Thyroid gland (tissue), 4 donors: Measurements from ENCODE around the gene CELF4.

ENCODE experiments used
- POLR2A ChIP-seq, 2 donors: fragments of 450-650 bp; IDR thresholded peaks; one replicate each; pipeline ENCODE4 v1.6.1; 2017; ENCODE audit warnings: antibody characterized with exemption in 2 of 2, mild to moderate bottlenecking in 2 of 2, moderate library complexity in 1 of 2
- TF ChIP-seq, protein P1 (sequence below), 6 experiments: fragments of 200-600 bp in 3 of 6; fragments of 450-650 bp in 3 of 6; sonication (generic) in 3 of 6; IDR thresholded peaks; one replicate each; pipeline ENCODE4 v1.5.1; 2016 to 2019; ENCODE audit warnings: antibody characterized with exemption in 6 of 6, mild to moderate bottlenecking in 2 of 6, inconsistent platforms in 1 of 6, moderate library complexity in 1 of 6

GRCh38 chr18:37452682-37453385, 112.8 kb downstream of the CELF4 start:
- TF ChIP-seq POLR2A (IDR thresholded peaks at IDR 0.05), result no peak
- TF ChIP-seq, protein P1, sequence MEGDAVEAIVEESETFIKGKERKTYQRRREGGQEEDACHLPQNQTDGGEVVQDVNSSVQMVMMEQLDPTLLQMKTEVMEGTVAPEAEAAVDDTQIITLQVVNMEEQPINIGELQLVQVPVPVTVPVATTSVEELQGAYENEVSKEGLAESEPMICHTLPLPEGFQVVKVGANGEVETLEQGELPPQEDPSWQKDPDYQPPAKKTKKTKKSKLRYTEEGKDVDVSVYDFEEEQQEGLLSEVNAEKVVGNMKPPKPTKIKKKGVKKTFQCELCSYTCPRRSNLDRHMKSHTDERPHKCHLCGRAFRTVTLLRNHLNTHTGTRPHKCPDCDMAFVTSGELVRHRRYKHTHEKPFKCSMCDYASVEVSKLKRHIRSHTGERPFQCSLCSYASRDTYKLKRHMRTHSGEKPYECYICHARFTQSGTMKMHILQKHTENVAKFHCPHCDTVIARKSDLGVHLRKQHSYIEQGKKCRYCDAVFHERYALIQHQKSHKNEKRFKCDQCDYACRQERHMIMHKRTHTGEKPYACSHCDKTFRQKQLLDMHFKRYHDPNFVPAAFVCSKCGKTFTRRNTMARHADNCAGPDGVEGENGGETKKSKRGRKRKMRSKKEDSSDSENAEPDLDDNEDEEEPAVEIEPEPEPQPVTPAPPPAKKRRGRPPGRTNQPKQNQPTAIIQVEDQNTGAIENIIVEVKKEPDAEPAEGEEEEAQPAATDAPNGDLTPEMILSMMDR (IDR thresholded peaks at IDR 0.05), result no peak
